B cell (primary cell): ENCODE data around the gene CDK6. TPM values are rescaled to one million over a fixed set of nuclear protein-coding genes. Genes with fewer than 3 reads are reported as not detected.

ENCODE experiments used
- ATAC-seq: fragments of 200-7000 bp; cut with Tn5 transposase; one replicate; pipeline ENCODE4 v1.10.0; 2021; ENCODE audit warnings: low read depth, mild to moderate bottlenecking, moderate number of reproducible peaks, moderate library complexity
- CTCF ChIA-PET: fragments of 350-600 bp; sonication (Branson Sonifier 250); formaldehyde crosslinking; loops from one replicate; lab custom pipeline; 2021; ENCODE audit warnings: antibody characterized with exemption, inconsistent platforms; lab: Charles Lee
- POLR2A ChIA-PET: fragments of 350-600 bp; sonication (Branson Sonifier 250); formaldehyde crosslinking; loops from one replicate; lab custom pipeline; 2021; ENCODE audit warnings: antibody characterized with exemption; lab: Charles Lee
- DNase-seq: peaks from one replicate; pipeline ENCODE4 v3.0.0; 2013
- H2AFZ ChIP-seq: 2 replicates; pipeline ENCODE4 v1.6.1; 2012; ENCODE audit warnings: mild to moderate bottlenecking, low read depth, low read length; ENCODE audit not compliant: insufficient read depth, poor library complexity, severe bottlenecking
- H3K27ac ChIP-seq, 2 donors: 1 replicate in 1 of 2; 2 replicates in 1 of 2; pipeline ENCODE4 v1.5.1; 2012 to 2013; ENCODE audit warnings: low read length in 2 of 2, mild to moderate bottlenecking in 2 of 2, moderate library complexity in 1 of 2
- H3K27me3 ChIP-seq, 4 experiments: fragments of 200-600 bp in 1 of 4; sonication (generic) in 1 of 4; replicated peaks in 1 of 4; 1 replicate in 2 of 4; 2 replicates in 2 of 4; pipeline versions ENCODE4 v1.6.1 to v1.7.0; 2013 to 2016; ENCODE audit warnings: low read length in 3 of 4, mild to moderate bottlenecking in 2 of 4, mixed read lengths in 1 of 4, moderate library complexity in 1 of 4; ENCODE audit not compliant: insufficient read depth in 4 of 4, control insufficient read depth in 3 of 4; ENCODE audit errors: control extremely low read depth in 1 of 4
- H3K36me3 ChIP-seq, 2 experiments: replicated peaks in 1 of 2; 1 replicate in 1 of 2; 2 replicates in 1 of 2; pipeline versions ENCODE4 v1.6.1 to v1.7.1; 2013; ENCODE audit warnings: low read length in 1 of 2; ENCODE audit not compliant: insufficient read depth in 2 of 2, control insufficient read depth in 1 of 2; ENCODE audit errors: control extremely low read depth in 1 of 2, extremely low read depth in 1 of 2
- H3K4me1 ChIP-seq, 2 donors: fragments of 200-600 bp in 1 of 2; sonication (generic) in 1 of 2; 1 replicate in 1 of 2; 2 replicates in 1 of 2; pipeline versions ENCODE4 v1.5.1 to v1.6.1; 2013 to 2017; ENCODE audit warnings: low read length in 2 of 2; ENCODE audit not compliant: control insufficient read depth in 2 of 2, insufficient read depth in 2 of 2
- H3K4me2 ChIP-seq: replicated peaks from 2 replicates; pipeline ENCODE3; 2012; ENCODE audit warnings: mild to moderate bottlenecking, low read depth, low read length; ENCODE audit not compliant: poor library complexity, severe bottlenecking
- H3K4me3 ChIP-seq, 5 experiments: fragments of 200-600 bp in 1 of 5; sonication (generic) in 1 of 5; 1 replicate in 3 of 5; 2 replicates in 2 of 5; pipeline versions ENCODE4 v1.5.1 to v1.7.0; 2011 to 2016; ENCODE audit warnings: low read length in 4 of 5, mild to moderate bottlenecking in 4 of 5, low read depth in 2 of 5, control low read depth in 1 of 5, moderate library complexity in 1 of 5; ENCODE audit not compliant: insufficient read depth in 1 of 5; ENCODE audit errors: control extremely low read depth in 1 of 5, extremely low read depth in 1 of 5
- H3K79me2 ChIP-seq: fragments of 200-600 bp; sonication (generic); one replicate; pipeline ENCODE4 v1.6.0; 2016; ENCODE audit warnings: low read length; ENCODE audit not compliant: control insufficient read depth, insufficient read depth
- H3K9ac ChIP-seq: fragments of 200-600 bp; sonication (generic); 2 replicates; pipeline ENCODE4 v1.6.1; 2017; ENCODE audit warnings: mild to moderate bottlenecking, low read length, moderate library complexity
- H3K9me3 ChIP-seq, 3 donors: one replicate each; pipeline versions ENCODE4 v1.6.1 to v1.7.1; 2013; ENCODE audit warnings: low read length in 2 of 3; ENCODE audit not compliant: control insufficient read depth in 2 of 3, insufficient read depth in 1 of 3; ENCODE audit errors: control extremely low read depth in 1 of 3
- H4K20me1 ChIP-seq: 2 replicates; pipeline ENCODE4 v1.6.0; 2012; ENCODE audit warnings: mild to moderate bottlenecking, low read length; ENCODE audit not compliant: insufficient read depth, control insufficient read depth, poor library complexity, severe bottlenecking
- H3K27ac Mint-ChIP-seq: one replicate; pipeline ENCODE4 v1.8.0; 2021; ENCODE audit warnings: mixed read lengths
- H3K27me3 Mint-ChIP-seq: one replicate; pipeline ENCODE4 v1.8.0; 2021; ENCODE audit warnings: mixed read lengths
- H3K4me1 Mint-ChIP-seq: one replicate; pipeline ENCODE4 v1.8.0; 2021; ENCODE audit warnings: mixed read lengths
- H3K4me3 Mint-ChIP-seq: one replicate; pipeline ENCODE4 v1.8.0; 2021; ENCODE audit warnings: mixed read lengths
- H3K9me3 Mint-ChIP-seq: one replicate; pipeline ENCODE4 v1.8.0; 2022; ENCODE audit warnings: mixed read lengths; ENCODE audit not compliant: insufficient read depth
- EZH2 ChIP-seq: IDR thresholded peaks from 2 replicates; pipeline ENCODE4 v1.6.1; 2012; ENCODE audit warnings: borderline replicate concordance, low read depth, mild to moderate bottlenecking, moderate library complexity, low read length; ENCODE audit not compliant: insufficient read depth, poor library complexity, severe bottlenecking
- WGBS: methylation state at CpG from one replicate; pipeline ENCODE4 v1.1.5; 2013; ENCODE audit warnings: missing lambda C conversion rate; ENCODE audit not compliant: insufficient coverage; 5-methylcytosine and 5-hydroxymethylcytosine counted together
- intact Hi-C: fragments of 100-400 bp; cut with micrococcal nuclease; formaldehyde crosslinking; loops from one replicate; pipeline ENCODE4 v1.10.0; 2022
- polyA plus RNA-seq: library from polyadenylated mRNA; depleted of rRNA; stranded (reverse); fragments of >200 nt; gene quantifications from 2 replicates; pipeline ENCODE4 v1.2.3, GENCODE V29; 2012
- total RNA-seq, 2 donors: library from RNA; stranded (reverse); fragments of 120-200 nt in 1 of 2; gene quantifications; 1 replicate in 1 of 2; 2 replicates in 1 of 2; pipeline versions ENCODE4 v1.2.3 to v1.2.4, GENCODE V29; 2013 to 2022
- TF ChIP-seq, protein P1 (sequence below): fragments of 200-600 bp; IDR thresholded peaks from one replicate; pipeline ENCODE4 v1.8.0; 2022; ENCODE audit warnings: antibody characterized with exemption, mild to moderate bottlenecking

Gene CDK6
- total and polyA plus RNA-seq, 2 donors (not counting 1 experiment from before 2014, with no cell fraction given): 3.0 to 14.6 TPM

DNA sequence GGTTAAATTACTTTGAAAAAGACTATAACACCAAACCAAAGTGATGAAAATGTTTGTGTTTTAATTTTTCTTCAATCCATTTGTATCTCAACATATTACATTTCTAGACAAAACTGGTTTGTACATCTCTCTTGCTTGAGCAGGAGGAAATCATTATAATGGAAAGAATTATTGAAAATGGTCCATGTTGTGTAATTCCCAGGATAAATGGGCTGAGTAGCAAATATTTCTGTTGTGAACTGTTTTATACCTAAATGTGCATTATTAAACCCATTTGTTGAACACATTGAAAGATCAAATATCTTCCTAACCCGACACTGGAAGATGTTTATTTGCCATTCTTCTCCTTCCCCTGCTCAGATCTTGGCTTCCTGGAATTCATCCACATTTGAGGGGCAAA is 14.1 kb upstream of the CDK6 start:
- no peak overlapping the region for H3K4me2 ChIP-seq
- no peak overlapping the region for H3K4me3 ChIP-seq
- Mint-ChIP-seq H3K27me3 (peaks cover 3% of the 10 kb centered on the region), H3K4me3 (no peak overlapping the region), H3K27ac (no peak overlapping the region), H3K4me1 (no peaks in the 10 kb centered on the region), H3K9me3 (no peaks in the 10 kb centered on the region)
- H3K27ac ChIP-seq: no peak overlapping the region
- no peak overlapping the region for H2AFZ ChIP-seq
- ATAC-seq (no peak), DNase-seq (no peak)
- POLR2A ChIA-PET: no interaction called here
- H4K20me1 ChIP-seq: no peaks in the 10 kb centered on the region
- no CpG with 5 or more reads among the region's 1 CpG for WGBS
- H3K9ac ChIP-seq: no peak overlapping the region
- intact Hi-C loops: no loop called here
- no peaks in the 10 kb centered on the region for H3K79me2 ChIP-seq
- H3K36me3 ChIP-seq: no peaks in the 10 kb centered on the region
- TF ChIP-seq, protein P1, sequence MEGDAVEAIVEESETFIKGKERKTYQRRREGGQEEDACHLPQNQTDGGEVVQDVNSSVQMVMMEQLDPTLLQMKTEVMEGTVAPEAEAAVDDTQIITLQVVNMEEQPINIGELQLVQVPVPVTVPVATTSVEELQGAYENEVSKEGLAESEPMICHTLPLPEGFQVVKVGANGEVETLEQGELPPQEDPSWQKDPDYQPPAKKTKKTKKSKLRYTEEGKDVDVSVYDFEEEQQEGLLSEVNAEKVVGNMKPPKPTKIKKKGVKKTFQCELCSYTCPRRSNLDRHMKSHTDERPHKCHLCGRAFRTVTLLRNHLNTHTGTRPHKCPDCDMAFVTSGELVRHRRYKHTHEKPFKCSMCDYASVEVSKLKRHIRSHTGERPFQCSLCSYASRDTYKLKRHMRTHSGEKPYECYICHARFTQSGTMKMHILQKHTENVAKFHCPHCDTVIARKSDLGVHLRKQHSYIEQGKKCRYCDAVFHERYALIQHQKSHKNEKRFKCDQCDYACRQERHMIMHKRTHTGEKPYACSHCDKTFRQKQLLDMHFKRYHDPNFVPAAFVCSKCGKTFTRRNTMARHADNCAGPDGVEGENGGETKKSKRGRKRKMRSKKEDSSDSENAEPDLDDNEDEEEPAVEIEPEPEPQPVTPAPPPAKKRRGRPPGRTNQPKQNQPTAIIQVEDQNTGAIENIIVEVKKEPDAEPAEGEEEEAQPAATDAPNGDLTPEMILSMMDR: no peak
- TF ChIP-seq EZH2: no peak
- no peaks in the 10 kb centered on the region for H3K9me3 ChIP-seq
- H3K27me3 ChIP-seq: no peaks in the 10 kb centered on the region
- CTCF ChIA-PET: no interaction called here
- H3K4me1 ChIP-seq: no peaks in the 10 kb centered on the region

DNA sequence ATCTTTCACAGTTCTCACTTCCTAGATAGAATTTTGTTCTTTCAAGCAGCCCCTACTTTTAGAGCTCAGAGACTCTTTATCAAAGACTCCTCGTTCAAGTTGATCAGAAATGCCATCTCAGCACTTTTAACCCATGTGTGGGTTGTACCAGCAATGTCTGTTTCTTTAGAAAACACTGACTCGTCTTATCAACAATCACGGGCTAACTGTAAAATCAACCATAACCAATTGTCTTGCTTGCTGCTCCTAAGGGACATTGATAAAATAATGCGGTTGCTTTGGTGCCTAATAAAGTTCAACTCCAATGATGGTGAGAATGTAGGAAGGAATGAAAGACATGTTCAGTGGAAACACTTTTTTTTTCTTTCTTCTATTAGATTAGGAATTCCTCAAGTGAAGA is 12.9 kb upstream of the CDK6 start:
- Histone ChIP-seq H3K4me2 (no peak overlapping the region), H3K9me3 (no peaks in the 10 kb centered on the region), H3K79me2 (no peaks in the 10 kb centered on the region), H3K27me3 (no peaks in the 10 kb centered on the region), H3K4me1 (no peaks in the 10 kb centered on the region), H3K4me3 (no peak overlapping the region), H4K20me1 (no peaks in the 10 kb centered on the region), H2AFZ (no peak overlapping the region), H3K36me3 (no peaks in the 10 kb centered on the region), H3K27ac (no peak overlapping the region), H3K9ac (no peak overlapping the region)
- H3K4me3 Mint-ChIP-seq: no peak overlapping the region
- H3K27ac Mint-ChIP-seq: no peak overlapping the region
- DNase-seq (no peak), ATAC-seq (no peak)
- H3K27me3 Mint-ChIP-seq: peaks cover 3% of the 10 kb centered on the region
- TF ChIP-seq, protein P1: no peak
- TF ChIP-seq EZH2: no peak
- WGBS: no CpG with 5 or more reads among the region's 4 CpGs
- ChIA-PET CTCF (interaction anchor here (0.7 kb wide), 1 partner anchor 9 kb away, joined by 3 read pairs; no protein-coding TSS in a partner anchor), POLR2A (no interaction called here)
- H3K4me1 Mint-ChIP-seq: no peaks in the 10 kb centered on the region
- intact Hi-C loops: no loop called here
- no peaks in the 10 kb centered on the region for H3K9me3 Mint-ChIP-seq
